Measurements from ENCODE around the gene WASHC4.

GRCh38 chr12:105116969-105117368, 9.4 kb downstream of the WASHC4 start:
- TF ChIP-seq MAX (IDR thresholded peaks at IDR 0.05; ENCODE audit: low read depth), result no peak
- TF ChIP-seq GABPA (IDR thresholded peaks at IDR 0.05; ENCODE audit: low read depth), result no peak

All from SK-N-SH (cell line).